Left ventricle myocardium inferior (tissue), 1 donor: ENCODE data around the gene RAB11FIP4. TPM values are rescaled to one million over a fixed set of nuclear protein-coding genes. Genes with fewer than 3 reads are reported as not detected.

ENCODE experiments used
- DNase-seq: peaks from one replicate; pipeline ENCODE4 v3.0.0-alpha.2; 2020
- H3K27ac ChIP-seq: fragments of 200-600 bp; replicated peaks from 2 replicates; pipeline ENCODE4 v1.8.0; 2021
- H3K27me3 ChIP-seq: fragments of 200-600 bp; 2 replicates; pipeline ENCODE4 v1.8.0; 2021; ENCODE audit warnings: low read depth
- H3K36me3 ChIP-seq: fragments of 200-600 bp; 2 replicates; pipeline ENCODE4 v1.8.0; 2021
- H3K4me1 ChIP-seq: fragments of 200-600 bp; 2 replicates; pipeline ENCODE4 v1.8.0; 2021
- H3K4me3 ChIP-seq: fragments of 200-600 bp; 2 replicates; pipeline ENCODE4 v1.8.0; 2021; ENCODE audit warnings: mild to moderate bottlenecking, moderate library complexity
- H3K9me3 ChIP-seq: fragments of 200-600 bp; replicated peaks from 2 replicates; pipeline ENCODE4 v1.8.0; 2021
- CTCF ChIP-seq: fragments of 200-600 bp; IDR thresholded peaks from 2 replicates; pipeline ENCODE4 v1.8.0; 2021; ENCODE audit warnings: antibody characterized with exemption, mild to moderate bottlenecking, borderline replicate concordance
- intact Hi-C: fragments of 100-400 bp; cut with micrococcal nuclease; formaldehyde crosslinking; loops from one replicate; pipeline ENCODE4 v1.11.0; 2022
- total RNA-seq: library from RNA; stranded (reverse); fragmentation: NEBNext Ultra II Directional; extraction: Animal tissue kit (Norgen Biotek cat#: 25700); gene quantifications from one replicate; pipeline ENCODE4 v1.2.1, GENCODE V29; 2021
- donor health status: DM: no; HTN: yes; CAD: no; lungs with severe emphysema.

Gene RAB11FIP4
- total RNA-seq, 1 donor from 2014 or later, result 8.3 TPM

GRCh38 chr17:31575043-31575442 lies 183.6 kb downstream of the RAB11FIP4 start:
- intact Hi-C loops, result no loop called here
- no peaks in the 10 kb centered on the region for H3K27me3 ChIP-seq
- no peak overlapping the region for H3K4me3 ChIP-seq
- no peak for DNase-seq
- H3K9me3 ChIP-seq, result no peaks in the 10 kb centered on the region
- TF ChIP-seq CTCF, result no peak
- peaks cover 49% of the 10 kb centered on the region for H3K4me1 ChIP-seq
- no peaks in the 10 kb centered on the region for H3K36me3 ChIP-seq
- H3K27ac ChIP-seq, result no peak overlapping the region

DNA sequence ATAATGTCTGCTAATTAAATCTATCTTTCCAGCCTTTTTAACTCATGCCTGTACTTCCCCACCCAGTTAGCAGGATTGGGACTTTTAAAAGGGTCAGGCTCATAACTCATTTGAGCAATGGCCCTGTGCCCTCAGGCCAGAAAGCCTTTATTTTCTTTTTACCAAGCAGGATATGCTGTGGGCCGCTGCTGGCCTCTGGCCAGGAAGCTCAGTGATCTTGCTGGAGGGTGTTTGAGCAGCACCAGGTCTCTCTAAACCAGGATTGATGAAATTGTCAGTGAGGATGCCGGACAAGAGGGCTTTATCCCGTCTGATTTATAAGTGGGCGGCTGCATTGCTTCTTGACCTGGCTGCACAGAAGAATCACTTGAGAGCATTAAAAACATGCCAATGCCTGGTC lies 187.8 kb downstream of the RAB11FIP4 start:
- H3K4me1 ChIP-seq, result peaks cover 37% of the 10 kb centered on the region
- TF ChIP-seq CTCF, result no peak
- H3K9me3 ChIP-seq, result no peaks in the 10 kb centered on the region
- H3K27me3 ChIP-seq, result no peaks in the 10 kb centered on the region
- H3K4me3 ChIP-seq, result no peak overlapping the region
- no peak overlapping the region for H3K27ac ChIP-seq
- intact Hi-C loops, result no loop called here
- DNase-seq, result no peak
- H3K36me3 ChIP-seq, result no peaks in the 10 kb centered on the region

GRCh38 chr17:31580316-31580705 lies 188.8 kb downstream of the RAB11FIP4 start:
- Histone ChIP-seq H3K27ac (peak overlapping the region; percentile 88), H3K4me1 (peaks cover 37% of the 10 kb centered on the region), H3K4me3 (peak overlapping the region; percentile 48), H3K36me3 (no peaks in the 10 kb centered on the region), H3K27me3 (no peaks in the 10 kb centered on the region), H3K9me3 (no peaks in the 10 kb centered on the region)
- TF ChIP-seq CTCF, result no peak
- DNase-seq, result no peak
- intact Hi-C loops, result no loop called here

- intact Hi-C loops, result no loop called here
- H3K27me3 ChIP-seq, result no peaks in the 10 kb centered on the region
- H3K9me3 ChIP-seq, result no peaks in the 10 kb centered on the region
- peaks cover 37% of the 10 kb centered on the region for H3K4me1 ChIP-seq
- peak overlapping the region; percentile 48 for H3K4me3 ChIP-seq
- H3K36me3 ChIP-seq, result no peaks in the 10 kb centered on the region
- H3K27ac ChIP-seq, result peak overlapping the region; percentile 88
- peak; percentile 78 for DNase-seq
- no peak for TF ChIP-seq CTCF
Measured at GRCh38 chr17:31580706-31581490, 189.4 kb downstream of the RAB11FIP4 start.

DNA sequence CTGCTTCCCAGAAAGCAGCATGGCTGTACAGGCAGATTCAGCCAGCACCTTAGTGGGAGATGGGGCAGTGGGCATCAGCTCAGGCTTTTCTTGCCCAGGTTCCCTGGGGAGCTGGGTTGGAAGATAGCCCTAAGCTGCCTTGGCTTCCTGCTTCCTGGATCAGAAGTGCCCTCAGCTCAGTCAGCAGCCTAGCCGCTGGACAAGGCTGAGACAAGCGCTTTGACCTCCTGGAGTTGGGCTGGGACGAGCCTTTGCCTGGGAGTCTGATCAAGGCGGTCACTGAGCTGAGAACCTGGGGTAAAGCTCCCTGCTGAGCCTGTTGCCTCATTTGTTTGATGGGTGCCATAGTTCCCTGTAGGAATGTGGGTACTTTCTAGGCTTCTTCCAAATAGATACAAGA lies 190.0 kb downstream of the RAB11FIP4 start:
- H3K4me1 ChIP-seq, result peaks cover 37% of the 10 kb centered on the region
- no peaks in the 10 kb centered on the region for H3K27me3 ChIP-seq
- peak; percentile 37 for DNase-seq
- H3K36me3 ChIP-seq, result no peaks in the 10 kb centered on the region
- no peaks in the 10 kb centered on the region for H3K9me3 ChIP-seq
- no peak for TF ChIP-seq CTCF
- peak overlapping the region; percentile 88 for H3K27ac ChIP-seq
- intact Hi-C loops, result no loop called here
- peak overlapping the region; percentile 48 for H3K4me3 ChIP-seq
